Type B pancreatic cell (in vitro differentiated cells): Measurements from ENCODE around the gene FAM89A. TPM values are rescaled to one million over a fixed set of nuclear protein-coding genes. Genes with fewer than 3 reads are reported as not detected.

ENCODE experiments used
- DNase-seq: peaks from one replicate; pipeline ENCODE4 v3.0.0; 2021; ENCODE audit warnings: mixed read lengths; ENCODE audit not compliant: unreplicated experiment; ENCODE audit errors: extremely low spot score
- H3K27ac Mint-ChIP-seq: 2 replicates; pipeline ENCODE4 v1.8.0; 2021; ENCODE audit warnings: mild to moderate bottlenecking, mixed read lengths
- H3K27me3 Mint-ChIP-seq: 2 replicates; pipeline ENCODE4 v1.8.0; 2021; ENCODE audit warnings: mixed read lengths
- H3K36me3 Mint-ChIP-seq: 2 replicates; pipeline ENCODE4 v1.8.0; 2021; ENCODE audit warnings: mixed read lengths
- H3K4me1 Mint-ChIP-seq: one replicate; pipeline ENCODE4 v1.8.0; 2021; ENCODE audit warnings: mixed read lengths; ENCODE audit not compliant: unreplicated experiment
- H3K4me3 Mint-ChIP-seq: 2 replicates; pipeline ENCODE4 v1.8.0; 2021; ENCODE audit warnings: mild to moderate bottlenecking, mixed read lengths
- H3K9me3 Mint-ChIP-seq: 2 replicates; pipeline ENCODE4 v1.8.0; 2021; ENCODE audit warnings: mixed read lengths
- total RNA-seq: library from RNA; stranded (reverse); gene quantifications from 2 replicates; pipeline ENCODE4 v1.2.1, GENCODE V29; 2021; ENCODE audit warnings: low replicate concordance
- TF ChIP-seq, protein P1 (sequence below): fragments of 200-600 bp; sonication (generic); conservative IDR thresholded peaks from 2 replicates; pipeline ENCODE4 v1.5.0; 2021; ENCODE audit warnings: antibody characterized with exemption, mild to moderate bottlenecking

The FAM89A gene
- total RNA-seq, 1 donor from 2014 or later: 11.9 TPM

DNA sequence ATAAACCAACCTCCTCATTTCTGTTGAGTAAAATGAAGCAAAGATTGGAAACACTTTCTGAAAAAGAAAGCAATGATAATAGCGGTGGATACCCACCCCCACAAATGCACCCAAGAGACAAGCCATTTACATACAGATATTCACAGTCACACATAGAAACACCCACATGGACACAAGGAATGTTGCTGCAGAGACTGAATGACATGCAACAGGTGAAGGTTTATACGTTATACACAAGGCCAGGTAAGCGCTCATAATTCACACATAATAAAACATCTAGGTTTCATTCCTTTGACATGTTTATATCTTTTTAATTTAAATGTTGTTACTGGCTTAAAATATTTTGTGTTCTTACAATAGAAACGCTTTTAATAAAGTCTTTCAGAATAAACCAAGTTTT lies 39.9 kb downstream of the FAM89A start:
- no peak for DNase-seq
- Mint-ChIP-seq H3K36me3 (peaks cover 30% of the 10 kb centered on the region), H3K9me3 (peaks cover 16% of the 10 kb centered on the region), H3K4me3 (no peak overlapping the region), H3K27ac (no peak overlapping the region), H3K4me1 (no peaks in the 10 kb centered on the region), H3K27me3 (no peaks in the 10 kb centered on the region)
- TF ChIP-seq, protein P1, sequence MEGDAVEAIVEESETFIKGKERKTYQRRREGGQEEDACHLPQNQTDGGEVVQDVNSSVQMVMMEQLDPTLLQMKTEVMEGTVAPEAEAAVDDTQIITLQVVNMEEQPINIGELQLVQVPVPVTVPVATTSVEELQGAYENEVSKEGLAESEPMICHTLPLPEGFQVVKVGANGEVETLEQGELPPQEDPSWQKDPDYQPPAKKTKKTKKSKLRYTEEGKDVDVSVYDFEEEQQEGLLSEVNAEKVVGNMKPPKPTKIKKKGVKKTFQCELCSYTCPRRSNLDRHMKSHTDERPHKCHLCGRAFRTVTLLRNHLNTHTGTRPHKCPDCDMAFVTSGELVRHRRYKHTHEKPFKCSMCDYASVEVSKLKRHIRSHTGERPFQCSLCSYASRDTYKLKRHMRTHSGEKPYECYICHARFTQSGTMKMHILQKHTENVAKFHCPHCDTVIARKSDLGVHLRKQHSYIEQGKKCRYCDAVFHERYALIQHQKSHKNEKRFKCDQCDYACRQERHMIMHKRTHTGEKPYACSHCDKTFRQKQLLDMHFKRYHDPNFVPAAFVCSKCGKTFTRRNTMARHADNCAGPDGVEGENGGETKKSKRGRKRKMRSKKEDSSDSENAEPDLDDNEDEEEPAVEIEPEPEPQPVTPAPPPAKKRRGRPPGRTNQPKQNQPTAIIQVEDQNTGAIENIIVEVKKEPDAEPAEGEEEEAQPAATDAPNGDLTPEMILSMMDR: no peak

DNA sequence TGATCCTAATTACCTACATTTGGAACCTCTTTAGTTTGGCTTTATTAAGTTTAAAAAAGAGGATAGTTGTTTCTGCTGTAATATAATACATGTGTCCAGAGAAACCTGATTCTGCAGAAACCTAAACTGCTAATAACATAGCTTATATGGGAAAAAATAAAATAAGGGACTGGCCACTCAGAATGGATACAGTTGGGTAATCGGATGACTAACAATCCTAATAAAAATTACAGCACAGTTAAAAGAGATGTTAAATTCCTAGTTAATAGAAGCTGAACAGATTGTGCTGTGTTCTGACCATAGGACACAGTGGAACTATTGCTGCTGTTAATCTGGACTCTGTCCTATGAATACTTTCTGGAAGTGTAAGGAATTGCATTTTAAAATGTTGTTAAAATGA lies 45.2 kb downstream of the FAM89A start:
- Mint-ChIP-seq H3K9me3 (no peaks in the 10 kb centered on the region), H3K36me3 (peaks cover 33% of the 10 kb centered on the region), H3K27ac (no peak overlapping the region), H3K27me3 (no peaks in the 10 kb centered on the region), H3K4me1 (peaks cover 7% of the 10 kb centered on the region), H3K4me3 (no peak overlapping the region)
- TF ChIP-seq, protein P1: no peak
- DNase-seq: no peak

DNA sequence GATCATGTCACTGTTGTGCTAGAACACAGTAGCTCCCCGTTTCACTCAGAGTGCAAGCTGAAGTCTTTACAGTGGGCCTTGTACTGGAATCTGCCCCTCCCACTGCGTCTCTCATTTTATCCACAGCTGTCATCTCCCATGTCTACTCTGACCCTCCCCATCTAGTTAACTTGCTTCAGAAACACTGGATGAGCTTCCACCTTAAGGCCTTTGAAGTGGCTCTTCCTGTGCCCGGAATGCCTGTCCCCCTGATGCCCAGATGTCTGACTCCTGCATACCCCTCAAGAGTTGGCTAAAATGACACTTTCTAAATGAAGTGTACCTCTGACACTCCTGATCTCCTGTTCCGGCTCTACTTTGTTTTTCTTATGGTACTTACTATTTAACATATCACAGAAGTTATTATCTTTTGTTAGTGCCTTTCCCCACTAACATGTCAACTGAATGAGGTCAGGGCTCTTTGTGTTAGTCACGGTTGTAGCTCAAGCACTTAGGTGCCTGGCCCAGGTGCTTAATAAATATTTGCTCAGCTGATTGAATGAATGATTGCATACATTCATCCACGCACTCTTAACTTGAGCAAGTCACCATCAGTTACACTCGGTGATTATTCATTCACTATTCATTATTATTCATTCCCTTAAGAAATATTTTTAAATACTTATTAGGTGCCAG lies 47.8 kb downstream of the FAM89A start:
- TF ChIP-seq, protein P1: no peak
- Mint-ChIP-seq H3K4me1 (peaks cover 7% of the 10 kb centered on the region), H3K36me3 (peaks cover 20% of the 10 kb centered on the region), H3K4me3 (peak overlapping the region; percentile 4), H3K9me3 (no peaks in the 10 kb centered on the region), H3K27ac (peak overlapping the region; percentile 32), H3K27me3 (no peaks in the 10 kb centered on the region)
- no peak for DNase-seq

DNA sequence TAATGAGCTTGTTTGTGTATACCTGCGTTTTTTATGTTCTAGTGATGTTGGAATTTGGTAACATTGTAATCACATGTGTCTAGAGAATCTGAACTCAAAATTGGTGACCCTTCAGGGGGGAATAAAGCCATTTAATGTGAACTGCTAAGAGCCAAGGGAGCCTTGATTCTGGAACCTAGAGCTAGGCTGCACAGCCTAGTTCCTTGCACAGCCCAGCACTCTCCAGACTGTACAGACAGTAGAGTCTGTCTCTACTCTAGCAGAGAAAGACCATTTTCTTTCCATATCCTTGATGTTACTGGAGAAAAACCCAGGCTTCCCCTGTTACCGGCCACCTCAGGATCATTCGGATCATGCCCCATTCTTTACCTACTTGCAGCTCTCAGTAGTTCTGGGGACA lies 52.6 kb downstream of the FAM89A start:
- TF ChIP-seq, protein P1: no peak
- H3K27ac Mint-ChIP-seq: no peak overlapping the region
- H3K4me3 Mint-ChIP-seq: no peak overlapping the region
- no peak for DNase-seq
- no peaks in the 10 kb centered on the region for H3K9me3 Mint-ChIP-seq
- H3K4me1 Mint-ChIP-seq: peaks cover 7% of the 10 kb centered on the region
- H3K27me3 Mint-ChIP-seq: no peaks in the 10 kb centered on the region
- H3K36me3 Mint-ChIP-seq: peaks cover 14% of the 10 kb centered on the region

DNA sequence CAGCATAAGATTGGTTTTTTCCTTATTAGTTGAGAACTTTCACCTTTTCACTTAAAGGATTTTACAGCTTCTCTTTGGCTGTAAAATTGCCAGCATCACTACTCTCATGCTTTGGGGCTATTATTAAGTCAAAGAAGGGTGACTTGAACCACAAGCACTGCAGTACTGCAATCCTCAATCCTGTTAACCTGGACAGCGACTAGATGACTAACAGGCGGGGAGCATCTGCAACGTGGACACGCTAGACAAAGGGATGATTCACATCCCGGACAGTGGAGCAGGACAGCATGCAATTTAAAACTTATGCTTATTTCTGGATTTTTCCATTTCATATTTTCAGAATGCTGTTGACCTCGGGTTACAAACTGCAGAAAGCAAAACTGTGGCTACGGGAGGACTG lies 53.1 kb downstream of the FAM89A start:
- H3K27ac Mint-ChIP-seq: no peak overlapping the region
- no peak for DNase-seq
- no peaks in the 10 kb centered on the region for H3K9me3 Mint-ChIP-seq
- H3K4me3 Mint-ChIP-seq: no peak overlapping the region
- H3K4me1 Mint-ChIP-seq: peaks cover 2% of the 10 kb centered on the region
- TF ChIP-seq, protein P1: no peak
- H3K36me3 Mint-ChIP-seq: peaks cover 10% of the 10 kb centered on the region
- no peaks in the 10 kb centered on the region for H3K27me3 Mint-ChIP-seq
